ENCODE data around the gene ABHD12.

GRCh38 chr20:25254571-25254970 is 136.1 kb downstream of the ABHD12 start:
- TF ChIP-seq CTCF (conservative IDR thresholded peaks at IDR 0.05) (no peak), EZH2 (IDR thresholded peaks at IDR 0.05; ENCODE audit: low read depth) (no peak)

Measured in PC-9 (cell line).